Activated CD8-positive, alpha-beta memory T cell treated with anti-CD3 and anti-CD28 coated beads for 1 hour (primary cell): ENCODE results near the gene TELO2.
"Not testable (repeated sequence)": the region's sequence is repeated elsewhere in the genome, so short reads cannot be mapped to it uniquely, and the experiment has no call there.

Experiments used
- DNase-seq, 2 donors: peaks; one replicate each; pipeline ENCODE4 v3.0.0-alpha.2; 2020; ENCODE audit warnings: low read depth in 1 of 2; ENCODE audit errors: extremely low read depth in 1 of 2

The TELO2 gene

DNA sequence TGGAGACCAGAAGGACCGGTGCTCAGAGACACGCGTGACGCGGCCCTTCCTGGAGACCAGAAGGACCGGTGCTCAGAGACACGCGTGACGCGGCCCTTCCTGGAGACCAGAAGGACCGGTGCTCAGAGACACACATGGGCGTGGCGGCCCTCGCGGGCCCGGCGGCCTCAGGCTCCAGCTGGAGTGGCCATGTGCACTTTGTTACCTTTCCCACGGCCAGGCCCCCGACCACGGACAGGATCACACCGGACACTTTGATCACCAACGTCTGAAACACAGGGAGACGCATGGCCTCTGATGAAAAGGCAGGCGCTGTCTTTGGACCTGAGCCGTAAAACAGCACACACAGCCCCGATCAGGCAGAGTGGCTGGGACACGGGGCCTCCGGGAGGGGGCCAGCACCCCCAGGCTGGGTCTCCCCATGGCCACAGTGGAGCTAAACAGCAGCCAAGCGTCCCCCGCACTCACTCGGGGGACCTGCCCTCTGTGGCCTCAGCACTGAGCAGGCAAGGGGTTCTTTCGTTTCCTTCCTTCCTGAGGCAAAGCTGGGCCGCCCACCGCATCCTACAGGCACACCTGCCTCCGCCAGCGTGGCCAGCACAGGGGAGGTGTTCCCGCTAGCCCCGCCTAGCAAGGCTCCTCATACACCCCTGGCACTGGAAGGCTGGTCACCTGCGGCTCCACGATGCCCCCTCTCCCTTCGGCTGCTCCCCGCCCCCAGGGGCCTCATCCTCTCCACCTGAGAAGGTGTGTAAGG, 35.5 kb upstream of the TELO2 start:
- DNase-seq = no peak

GRCh38 chr16:1458336-1458976, 34.7 kb upstream of the TELO2 start:
- no peak for DNase-seq

- no peak for DNase-seq
Measured at GRCh38 chr16:1458977-1459341, 34.2 kb upstream of the TELO2 start.

- no peak for DNase-seq
Measured at GRCh38 chr16:1459967-1460366, 33.2 kb upstream of the TELO2 start.

DNA sequence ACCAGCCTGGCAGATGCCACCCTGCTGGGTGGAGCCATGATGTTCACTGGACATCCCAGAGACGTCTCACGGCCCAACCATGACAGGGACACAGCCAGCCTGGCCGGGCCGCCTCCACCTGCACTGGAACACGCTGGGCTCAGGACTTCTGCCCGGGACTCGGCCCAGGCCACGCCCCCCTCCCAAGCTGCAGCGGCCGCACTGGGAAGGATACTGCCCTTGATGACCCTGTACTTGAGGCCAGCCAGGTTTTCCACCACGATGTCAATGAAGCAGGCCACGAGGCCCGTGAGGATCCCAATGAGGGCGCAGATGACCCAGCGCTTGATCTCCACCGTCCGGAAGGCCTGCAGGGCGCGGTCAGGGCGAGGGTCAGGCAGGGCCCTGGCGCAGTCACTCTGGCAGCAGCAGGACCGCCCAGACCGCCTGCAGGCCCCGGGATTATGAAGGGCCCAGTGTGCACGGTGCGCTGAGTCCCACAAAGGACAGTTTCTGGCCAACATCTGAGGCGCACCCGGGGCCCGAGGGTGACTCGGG, 32.5 kb upstream of the TELO2 start:
- DNase-seq = no peak

GRCh38 chr16:1461146-1461545, 32.0 kb upstream of the TELO2 start:
- no peak for DNase-seq

GRCh38 chr16:1464196-1464893, 28.8 kb upstream of the TELO2 start:
- no peak for DNase-seq

DNA sequence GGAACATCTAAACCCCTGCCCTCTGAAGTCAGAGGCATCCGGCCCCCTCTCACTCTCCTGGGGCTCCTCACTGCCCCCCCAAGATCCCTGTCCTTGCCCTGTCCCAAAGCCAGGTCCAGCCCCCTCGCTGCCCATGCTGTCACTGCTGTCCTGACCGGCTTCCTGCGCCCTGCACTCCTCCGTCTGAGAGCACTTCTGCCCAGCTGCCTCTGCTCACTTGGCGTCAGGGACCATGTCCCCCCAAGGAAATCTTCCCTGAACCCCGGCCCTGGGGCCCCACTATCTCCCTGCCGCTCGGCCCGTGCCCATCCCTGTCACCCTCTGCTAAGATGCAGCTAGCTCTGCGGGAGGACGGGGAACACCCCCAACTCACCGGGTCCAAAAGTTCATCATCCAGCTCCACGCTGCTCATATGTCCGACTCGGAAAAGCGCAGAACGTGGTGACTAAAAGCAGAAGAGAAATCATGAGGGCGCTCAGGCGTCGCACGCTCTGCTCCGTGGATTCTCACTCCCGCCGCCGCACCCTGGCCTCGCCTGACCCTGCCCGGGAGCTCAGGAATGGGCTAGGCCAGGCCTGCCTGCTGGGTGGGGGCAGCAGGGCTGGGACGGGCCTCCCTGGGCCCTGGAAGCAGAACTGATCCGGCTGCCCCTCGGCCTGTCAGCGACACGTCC, 28.1 kb upstream of the TELO2 start:
- no peak for DNase-seq

DNA sequence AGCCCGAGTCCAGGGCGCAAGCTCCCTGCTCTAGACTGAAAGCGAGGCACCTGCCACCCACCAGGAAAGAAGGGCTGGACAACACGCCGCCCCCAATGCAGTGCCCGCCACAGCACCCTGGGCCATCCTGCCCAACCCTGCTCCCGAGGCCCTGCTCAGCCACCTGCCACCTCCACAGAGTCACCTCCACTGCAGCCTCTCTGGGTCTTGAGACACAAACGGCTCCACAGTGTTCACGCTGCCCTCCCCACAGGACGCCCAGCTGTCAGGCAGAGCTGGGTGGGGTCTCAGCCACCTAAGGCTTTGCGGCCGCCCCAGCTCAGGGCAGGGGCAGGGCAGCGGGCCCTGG, 27.6 kb upstream of the TELO2 start:
- no peak for DNase-seq

- DNase-seq = no peak
Measured at GRCh38 chr16:1466054-1466453, 27.1 kb upstream of the TELO2 start.

GRCh38 chr16:1466968-1467521, 26.1 kb upstream of the TELO2 start:
- no peak for DNase-seq

DNA sequence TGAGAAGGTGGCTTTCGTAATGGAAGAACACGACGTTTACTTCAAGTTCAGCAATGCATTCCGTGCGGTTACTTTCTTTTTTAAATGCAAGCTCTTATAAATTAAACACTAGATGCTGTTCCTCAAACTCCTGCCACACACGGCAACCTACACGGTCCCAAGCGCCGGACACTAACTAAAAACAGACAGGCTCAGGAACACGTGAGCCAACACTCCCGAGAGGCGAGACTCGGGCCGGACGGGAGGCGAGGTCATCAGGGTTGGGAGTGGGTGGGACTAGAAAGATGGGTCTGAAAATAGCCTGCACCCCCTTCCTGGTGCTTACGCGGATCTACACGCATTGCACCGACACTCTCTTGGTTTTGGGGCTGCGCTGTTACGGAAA, 24.7 kb upstream of the TELO2 start:
- DNase-seq = no peak

- not testable (repeated sequence) for DNase-seq
Measured at GRCh38 chr16:1469141-1469540, 24.0 kb upstream of the TELO2 start.

- DNase-seq = no peak
Measured at GRCh38 chr16:1469693-1470201, 23.4 kb upstream of the TELO2 start.

DNA sequence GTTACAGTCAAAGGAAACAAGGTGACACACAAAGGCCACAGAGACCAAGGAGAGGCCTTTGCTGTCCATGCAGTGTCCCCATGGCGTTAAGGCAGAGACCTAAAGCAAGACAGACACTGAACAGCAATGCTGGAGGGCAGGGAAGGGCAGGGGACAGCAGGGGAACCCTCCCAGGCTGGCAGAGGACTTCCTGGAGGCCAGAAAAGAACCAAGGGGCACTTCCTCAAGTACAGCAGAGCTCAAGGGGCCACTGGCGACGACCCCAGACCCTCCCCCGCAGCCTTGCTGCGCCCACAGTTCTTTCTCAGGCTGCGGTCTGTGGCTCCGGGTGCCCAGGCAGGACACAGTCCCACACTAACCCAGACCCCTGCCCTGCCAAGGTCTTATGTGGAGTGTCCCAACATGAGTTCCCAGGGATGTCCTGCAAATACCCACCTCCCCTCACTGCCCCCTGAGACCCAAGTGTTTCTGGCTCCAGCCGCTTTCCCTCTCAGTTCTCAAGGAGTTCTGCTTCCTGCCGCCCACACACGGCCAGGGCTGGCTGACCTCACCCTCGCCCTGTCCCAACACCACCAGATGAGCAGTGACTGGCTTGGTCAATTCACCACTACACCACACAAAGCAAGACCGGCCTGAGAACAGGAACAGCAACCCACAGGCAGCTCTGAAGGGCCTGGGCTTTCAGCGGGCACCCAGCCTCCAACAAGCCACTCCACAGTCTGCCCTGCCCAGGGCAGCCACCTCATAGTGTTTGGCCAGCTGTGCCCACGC, 22.5 kb upstream of the TELO2 start:
- DNase-seq = no peak

DNA sequence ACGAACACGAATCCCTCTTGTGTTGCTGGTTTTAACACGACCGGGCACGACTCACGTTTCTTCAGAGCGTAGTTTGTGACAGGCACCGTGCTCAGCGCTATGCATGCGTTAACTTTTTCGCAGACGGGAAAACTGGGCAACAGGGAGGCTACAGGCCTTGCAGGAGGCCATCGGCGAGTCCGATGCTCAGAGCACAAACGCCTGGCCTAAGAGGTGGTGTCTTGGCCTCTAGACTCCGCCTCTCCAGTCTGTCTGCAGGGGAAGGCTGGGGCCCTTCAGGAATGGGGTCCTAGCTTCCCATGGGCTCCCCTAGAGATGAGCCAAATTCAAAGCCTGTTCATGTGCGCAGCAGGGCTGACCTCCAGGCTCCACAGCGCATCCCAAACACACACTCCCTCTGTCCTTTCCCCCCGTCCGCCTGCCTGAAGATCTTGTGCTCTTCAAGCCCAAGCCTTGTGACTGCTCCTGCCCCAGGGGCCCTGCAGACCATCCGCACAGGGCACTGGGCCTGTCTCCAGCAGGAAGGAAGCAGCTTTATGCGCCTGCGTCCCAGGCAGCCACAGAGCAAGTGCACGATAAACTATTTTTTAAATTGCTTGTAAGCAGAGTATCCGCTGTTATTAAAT, 21.5 kb upstream of the TELO2 start:
- no peak for DNase-seq

- no peak for DNase-seq
Measured at GRCh38 chr16:1472974-1473373, 20.2 kb upstream of the TELO2 start.

GRCh38 chr16:1474082-1474795, 18.9 kb upstream of the TELO2 start:
- DNase-seq = no peak
